ENCODE measurements around the gene DNMT3L.

The DNMT3L gene

DNA sequence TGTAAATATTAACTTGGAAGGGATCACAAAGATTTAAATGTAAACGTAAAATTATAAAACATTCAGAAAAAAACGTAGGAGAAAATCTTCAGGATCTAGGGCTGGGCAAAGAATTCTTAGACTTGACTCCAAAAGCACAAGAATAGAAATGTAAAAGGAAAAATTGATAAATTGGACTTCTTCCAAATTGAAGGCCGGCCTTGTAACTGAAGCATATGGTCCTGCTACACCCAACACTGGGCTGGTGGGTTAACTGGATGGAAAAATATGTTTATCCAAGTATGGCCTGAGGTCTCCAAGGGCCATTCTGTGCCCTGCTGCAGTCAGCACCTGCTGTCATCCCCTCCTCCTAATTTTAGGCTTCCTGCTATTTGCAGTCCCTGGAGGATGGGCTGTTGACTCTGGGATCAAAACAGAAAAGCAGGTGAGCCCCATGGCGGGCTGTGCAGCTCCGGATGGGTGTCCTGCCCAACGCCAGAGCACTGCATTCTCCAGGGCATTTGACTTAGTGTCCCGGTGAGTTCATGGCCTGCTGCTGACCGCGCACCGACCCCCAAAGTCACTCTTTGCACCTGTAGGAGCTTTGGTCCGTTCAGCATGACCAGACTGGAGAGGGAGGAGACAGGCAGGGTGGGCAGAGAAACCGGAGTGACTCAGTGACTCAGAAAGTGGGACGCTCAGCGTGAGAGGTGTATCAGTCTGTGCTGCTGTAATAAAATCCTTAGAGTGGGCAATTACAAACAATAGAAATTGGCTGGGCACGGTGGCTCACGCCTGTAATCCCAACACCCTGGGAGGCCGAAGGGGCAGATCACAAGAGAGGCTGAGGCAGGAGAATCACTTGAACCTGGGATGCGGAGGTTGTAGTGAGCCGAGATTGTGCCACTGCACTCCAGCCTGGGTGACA, 17.9 kb upstream of the DNMT3L start:
- DNase-seq (ENCODE audit: low read depth in 3 of 3): no peak

GRCh38 chr21:44275041-44275440, 13.3 kb upstream of the DNMT3L start:
- no peak for DNase-seq (ENCODE audit: low read depth in 3 of 3)

DNA sequence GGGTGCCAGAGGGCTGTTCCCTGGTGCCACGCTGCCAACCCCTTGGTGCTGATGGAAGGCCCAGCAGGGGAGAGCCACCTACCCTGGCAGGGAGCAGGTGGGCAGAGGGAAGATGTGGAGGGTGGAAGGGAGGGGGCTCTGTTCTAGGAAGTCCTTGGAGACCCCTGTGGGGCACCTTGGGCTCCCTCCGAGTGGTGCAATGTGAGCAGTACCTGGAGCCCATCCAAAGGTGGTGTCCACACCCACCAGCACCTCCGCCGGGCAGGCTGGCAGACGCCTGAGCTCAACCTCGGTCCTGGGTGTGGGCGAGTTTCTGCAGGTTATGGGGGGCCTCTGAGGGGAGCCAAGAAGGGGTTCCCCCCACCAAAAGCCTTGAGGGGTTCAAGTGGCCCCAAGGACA, 11.3 kb upstream of the DNMT3L start:
- DNase-seq (ENCODE audit: low read depth in 3 of 3): no peak

GRCh38 chr21:44272284-44272858, 10.7 kb upstream of the DNMT3L start:
- DNase-seq (ENCODE audit: low read depth in 3 of 3): no peak

- DNase-seq (ENCODE audit: low read depth in 3 of 3): no peak
These were observed 10.0 kb upstream of the DNMT3L start for GRCh38 chr21:44271558-44272283.

DNA sequence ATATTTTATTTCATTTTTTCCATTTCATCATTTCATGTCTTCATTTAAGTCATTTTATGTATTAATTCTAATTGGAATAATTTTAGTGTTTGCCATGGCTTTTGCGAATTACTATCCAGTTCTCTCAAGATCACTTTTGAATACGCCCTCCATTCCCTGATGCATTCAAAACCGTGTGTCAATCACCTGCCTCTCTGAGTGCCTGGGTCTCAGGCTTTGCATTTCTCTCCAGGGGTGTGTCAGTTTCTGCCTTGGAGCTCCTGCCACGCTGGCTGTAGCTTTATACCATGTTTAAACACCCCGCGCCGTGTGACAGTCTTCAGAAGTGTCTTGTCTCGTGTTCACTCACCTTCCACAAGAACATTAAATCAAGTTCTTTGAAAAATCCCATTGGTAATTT, 7.4 kb upstream of the DNMT3L start:
- no peak for DNase-seq (ENCODE audit: low read depth in 3 of 3)

- no peak for DNase-seq (ENCODE audit: low read depth in 3 of 3)
These were observed 6.0 kb upstream of the DNMT3L start for GRCh38 chr21:44267655-44268142.

- DNase-seq (ENCODE audit: low read depth in 3 of 3): no peak
These were observed 4.1 kb upstream of the DNMT3L start for GRCh38 chr21:44265734-44266270.

GRCh38 chr21:44263768-44264167, 2.1 kb upstream of the DNMT3L start:
- DNase-seq (ENCODE audit: low read depth in 3 of 3): no peak

GRCh38 chr21:44263221-44263760, 1.6 kb upstream of the DNMT3L start:
- no peak for DNase-seq (ENCODE audit: low read depth in 3 of 3)

- DNase-seq (ENCODE audit: low read depth in 3 of 3): no peak
These were observed 800 bp upstream of the DNMT3L start for GRCh38 chr21:44262338-44263056.

- DNase-seq (ENCODE audit: low read depth in 3 of 3): no peak
These were observed 686 bp downstream of the DNMT3L start for GRCh38 chr21:44260791-44261631.

GRCh38 chr21:44260066-44260465, 1.6 kb downstream of the DNMT3L start:
- DNase-seq (ENCODE audit: low read depth in 3 of 3): no peak

DNA sequence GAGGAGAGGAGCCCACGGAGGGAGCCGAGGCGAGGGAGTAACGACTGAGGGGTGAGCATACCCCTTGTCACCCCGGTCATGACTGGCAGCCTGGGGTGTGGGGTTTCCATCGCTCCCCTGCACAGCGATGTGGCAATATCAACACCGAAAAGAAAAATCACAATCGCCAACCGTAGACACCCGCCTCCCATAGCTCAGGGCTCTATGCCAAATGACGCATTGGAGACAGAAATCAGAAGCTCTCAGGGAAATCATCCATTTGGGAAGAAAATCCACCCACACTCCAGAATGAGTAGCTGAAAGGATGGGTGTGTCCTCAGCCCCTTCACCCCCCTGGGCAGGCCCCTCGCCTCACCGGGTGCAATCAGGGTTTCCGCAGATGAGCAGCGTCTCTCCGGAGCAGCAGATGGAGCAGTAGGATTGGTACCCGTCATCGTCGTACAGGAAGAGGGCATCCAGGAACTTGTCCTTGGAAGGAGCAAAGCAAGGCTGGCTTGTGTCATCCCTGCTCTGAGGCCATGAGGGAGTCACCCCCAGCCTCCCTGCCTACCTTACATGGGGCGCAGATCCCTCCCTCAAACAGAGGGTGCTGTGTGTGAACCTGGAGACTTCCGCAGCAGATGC, 2.5 kb downstream of the DNMT3L start:
- DNase-seq (ENCODE audit: low read depth in 3 of 3): no peak

DNA sequence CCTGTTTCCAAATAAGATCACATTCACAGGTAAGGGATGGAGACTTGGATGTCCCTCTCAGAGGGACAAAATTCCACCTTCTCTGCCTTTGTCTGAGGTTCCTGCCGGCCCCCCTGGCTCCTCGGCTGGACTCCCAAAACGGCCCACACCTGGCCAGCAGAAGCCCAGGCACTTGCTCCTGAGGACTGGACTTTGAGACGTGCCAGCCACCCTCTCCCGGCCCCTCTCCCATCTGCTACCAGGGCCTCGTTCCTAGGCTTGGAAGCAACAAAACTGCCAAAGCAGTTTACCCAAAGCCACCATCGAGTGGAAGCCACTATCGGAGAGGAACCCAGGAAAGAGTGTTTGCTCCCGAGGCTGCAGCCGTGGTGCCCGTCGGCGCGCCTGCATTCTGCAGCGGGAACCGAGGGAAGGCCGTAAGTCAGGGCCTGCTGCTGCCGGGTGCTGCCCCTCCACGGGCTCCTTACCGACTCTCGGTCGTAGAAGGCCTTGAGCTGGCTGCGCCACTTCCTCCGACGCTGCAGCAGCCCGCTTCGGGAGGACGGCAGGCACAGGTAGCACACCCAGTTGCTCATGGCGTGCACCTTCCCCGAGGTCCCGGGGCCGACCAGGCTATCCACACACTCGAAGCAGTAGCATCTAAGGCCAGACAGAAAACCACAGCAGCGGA, 3.5 kb downstream of the DNMT3L start:
- DNase-seq (ENCODE audit: low read depth in 3 of 3): no peak

- no peak for DNase-seq (ENCODE audit: low read depth in 3 of 3)
These were observed 6.2 kb downstream of the DNMT3L start for GRCh38 chr21:44255511-44255981.

DNA sequence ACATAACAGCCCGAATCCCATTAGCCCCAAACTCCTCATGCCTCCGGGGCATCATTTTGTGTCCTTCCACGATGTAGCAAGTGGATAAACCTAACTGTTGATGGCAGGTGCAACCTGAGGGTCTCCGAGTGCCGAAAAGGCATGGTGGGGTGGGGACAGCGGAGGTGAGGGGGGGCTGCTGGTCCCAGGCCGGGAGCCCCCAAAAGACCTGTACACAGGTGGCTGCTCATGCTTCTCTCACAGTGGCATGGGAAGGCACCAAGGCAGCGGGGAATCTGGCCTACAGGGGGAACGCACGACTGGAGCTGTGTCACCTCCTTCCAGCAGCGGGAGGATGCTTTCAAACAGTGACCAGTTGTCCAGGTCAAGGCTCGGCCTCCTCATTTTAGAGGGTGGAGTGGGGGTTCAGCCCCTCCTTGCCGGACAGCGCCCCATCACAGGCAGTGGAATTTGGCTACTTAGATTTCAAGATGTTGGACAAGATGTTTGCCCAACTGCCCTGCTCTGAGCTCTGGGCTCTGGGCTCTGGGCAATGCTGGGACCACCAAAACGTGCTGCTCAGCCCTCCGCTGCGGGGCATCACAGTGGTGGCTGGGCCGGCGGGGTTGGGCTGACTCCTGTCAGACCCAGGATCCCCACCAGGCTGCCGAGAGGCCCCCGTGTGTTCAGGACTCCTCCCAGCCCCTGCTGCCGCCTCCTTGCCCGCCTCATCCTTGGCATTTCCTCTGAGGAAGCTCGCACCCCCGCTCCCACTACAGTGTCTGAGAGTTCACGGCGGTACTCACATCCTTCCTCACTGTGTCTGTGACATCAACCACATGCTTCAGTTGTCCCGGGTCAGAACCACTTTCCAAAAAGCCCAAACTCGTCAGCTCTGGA, 7.6 kb downstream of the DNMT3L start:
- DNase-seq (ENCODE audit: low read depth in 3 of 3): no peak

Measured in stimulated activated CD4-positive, alpha-beta T cell treated with anti-CD3 and anti-CD28 coated beads, TNF-alpha, amount 100 ng/mL, for 24 hours (primary cell).